GM13976 (cell line): ENCODE data around the gene PSMG4.

Source experiments
- DNase-seq: peaks from one replicate; pipeline ENCODE4 v3.0.0; 2012; ENCODE audit warnings: low spot score
- CTCF ChIP-seq: IDR thresholded peaks from 2 replicates; pipeline ENCODE4 v1.5.1; 2012; ENCODE audit warnings: borderline replicate concordance, mild to moderate bottlenecking; ENCODE audit not compliant: insufficient read depth; ENCODE audit errors: extremely low read depth, missing control alignments, control extremely low read depth
- in situ Hi-C: fragments of 300-500 bp; cut with MboI; formaldehyde crosslinking; loops from one replicate; pipeline ENCODE4 v1.12.0; 2022; ENCODE audit warnings: low sequenced_read_pairs, mixed read lengths, inconsistent platforms; ENCODE audit not compliant: unreplicated experiment

The PSMG4 gene

GRCh38 chr6:3281631-3282475 lies 23.1 kb downstream of the PSMG4 start:
- no peak for TF ChIP-seq CTCF
- in situ Hi-C loops = loop anchor here (25.0 kb wide), 2 partner anchors 180 to 705 kb away; partner anchors contain the start of gene SLC22A23
- no peak for DNase-seq

- in situ Hi-C loops = loop anchor here (25.0 kb wide), 2 partner anchors 180 to 705 kb away; partner anchors contain the start of gene SLC22A23
- no peak for TF ChIP-seq CTCF
Observed at GRCh38 chr6:3282476-3283236, 23.9 kb downstream of the PSMG4 start.

GRCh38 chr6:3283241-3283640 lies 24.5 kb downstream of the PSMG4 start:
- DNase-seq = no peak
- TF ChIP-seq CTCF = no peak
- in situ Hi-C loops = loop anchor here (25.0 kb wide), 2 partner anchors 179 to 704 kb away; partner anchors contain the start of gene SLC22A23

More at GRCh38 chr6:3282476-3283236, 23.9 kb downstream of the PSMG4 start:
- no peak for DNase-seq

- no peak for DNase-seq
- in situ Hi-C loops = loop anchor here (25.0 kb wide), 2 partner anchors 178 to 703 kb away; partner anchors contain the start of gene SLC22A23
- no peak for TF ChIP-seq CTCF
Observed at GRCh38 chr6:3283641-3284435, 25.1 kb downstream of the PSMG4 start.

GRCh38 chr6:3284436-3284876 lies 25.7 kb downstream of the PSMG4 start:
- no peak for TF ChIP-seq CTCF
- no peak for DNase-seq
- in situ Hi-C loops = loop anchor here (25.0 kb wide), 2 partner anchors 178 to 703 kb away; partner anchors contain the start of gene SLC22A23
